Uterus (tissue), 2 donors: Measurements from ENCODE around the gene PITHD1.

Experiments used
- POLR2A ChIP-seq, 2 donors: fragments of 450-650 bp; IDR thresholded peaks; one replicate each; pipeline ENCODE4 v1.6.1; 2016; ENCODE audit warnings: antibody characterized with exemption in 2 of 2, mild to moderate bottlenecking in 1 of 2, moderate library complexity in 1 of 2
- TF ChIP-seq, protein P1 (sequence below), 4 experiments: fragments of 200-600 bp in 2 of 4; fragments of 450-650 bp in 2 of 4; sonication (generic) in 2 of 4; IDR thresholded peaks; one replicate each; pipeline ENCODE4 v1.5.1; 2016 to 2019; ENCODE audit warnings: antibody characterized with exemption in 4 of 4, mild to moderate bottlenecking in 2 of 4, moderate library complexity in 1 of 4

GRCh38 chr1:23793018-23793781 is 15.0 kb downstream of the PITHD1 start:
- TF ChIP-seq, protein P1, sequence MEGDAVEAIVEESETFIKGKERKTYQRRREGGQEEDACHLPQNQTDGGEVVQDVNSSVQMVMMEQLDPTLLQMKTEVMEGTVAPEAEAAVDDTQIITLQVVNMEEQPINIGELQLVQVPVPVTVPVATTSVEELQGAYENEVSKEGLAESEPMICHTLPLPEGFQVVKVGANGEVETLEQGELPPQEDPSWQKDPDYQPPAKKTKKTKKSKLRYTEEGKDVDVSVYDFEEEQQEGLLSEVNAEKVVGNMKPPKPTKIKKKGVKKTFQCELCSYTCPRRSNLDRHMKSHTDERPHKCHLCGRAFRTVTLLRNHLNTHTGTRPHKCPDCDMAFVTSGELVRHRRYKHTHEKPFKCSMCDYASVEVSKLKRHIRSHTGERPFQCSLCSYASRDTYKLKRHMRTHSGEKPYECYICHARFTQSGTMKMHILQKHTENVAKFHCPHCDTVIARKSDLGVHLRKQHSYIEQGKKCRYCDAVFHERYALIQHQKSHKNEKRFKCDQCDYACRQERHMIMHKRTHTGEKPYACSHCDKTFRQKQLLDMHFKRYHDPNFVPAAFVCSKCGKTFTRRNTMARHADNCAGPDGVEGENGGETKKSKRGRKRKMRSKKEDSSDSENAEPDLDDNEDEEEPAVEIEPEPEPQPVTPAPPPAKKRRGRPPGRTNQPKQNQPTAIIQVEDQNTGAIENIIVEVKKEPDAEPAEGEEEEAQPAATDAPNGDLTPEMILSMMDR (IDR thresholded peaks at IDR 0.05): no peak
- TF ChIP-seq POLR2A (IDR thresholded peaks at IDR 0.05): no peak
